Urothelium cell line (cell line): Measurements from ENCODE around the gene HM13.
"Not testable (repeated sequence)": the region's sequence is repeated elsewhere in the genome, so short reads cannot be mapped to it uniquely, and the experiment has no call there.

ENCODE experiments used
- DNase-seq: peaks from one replicate; pipeline ENCODE4 v3.0.0; 2011; ENCODE audit warnings: low spot score, mixed read lengths
- FAIRE-seq: peaks from 2 replicates; lab custom pipeline; 2011; peaks lifted over from hg19 to GRCh38; lab: Jason Lieb, UNC

The HM13 gene

DNA sequence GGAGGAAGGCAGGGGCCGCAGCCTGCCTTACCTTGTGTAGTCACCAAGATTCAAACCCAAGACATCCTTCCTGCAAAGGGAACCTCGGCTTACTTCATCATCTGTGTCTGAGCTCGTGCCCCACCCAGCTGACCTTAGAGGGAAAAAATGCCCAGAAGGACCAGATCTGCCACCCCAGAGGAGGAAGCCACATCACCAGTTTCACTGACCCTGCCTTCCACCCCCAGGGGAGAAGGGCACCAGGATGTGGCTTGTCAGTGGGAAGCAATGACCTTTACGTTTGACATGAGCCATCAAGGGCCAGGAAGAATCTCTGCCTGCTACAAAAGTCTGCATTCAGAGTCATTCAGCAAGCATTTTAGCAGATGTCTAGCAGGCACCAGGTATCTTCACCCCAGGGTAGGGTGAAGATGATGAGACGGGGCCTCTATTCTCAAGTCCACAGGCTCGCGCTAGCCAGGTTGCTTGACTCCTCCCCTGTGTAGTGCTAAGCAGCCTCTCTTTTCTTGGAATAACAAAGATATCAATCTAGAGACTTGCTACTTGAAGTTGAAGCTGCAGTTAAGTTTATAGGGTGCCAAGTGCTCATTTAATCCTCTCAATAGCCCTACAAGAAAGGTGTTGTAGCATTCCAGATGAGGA lies 28.1 kb downstream of the HM13 start:
- FAIRE-seq: no peak
- DNase-seq: no peak

DNA sequence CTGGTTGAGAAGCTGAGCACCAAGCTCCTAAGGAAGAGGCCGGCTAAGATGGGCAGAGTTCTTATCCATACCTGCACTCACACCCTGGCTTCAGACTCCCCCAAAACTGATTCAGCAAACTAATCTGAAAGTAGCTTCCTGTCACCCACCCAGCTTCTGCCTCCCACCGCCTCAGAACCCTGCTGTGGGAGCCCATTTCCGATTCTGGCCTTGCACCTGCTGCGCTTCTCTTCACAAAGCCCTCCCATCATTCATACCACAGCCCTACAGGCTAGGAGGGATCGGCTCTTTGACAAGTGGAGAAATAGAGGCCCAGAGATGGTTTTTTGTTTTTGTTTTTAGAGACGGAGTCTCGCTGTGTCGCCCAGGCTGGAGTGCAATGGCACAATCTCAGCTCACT lies 28.7 kb downstream of the HM13 start:
- FAIRE-seq (no peak), DNase-seq (no peak)

DNA sequence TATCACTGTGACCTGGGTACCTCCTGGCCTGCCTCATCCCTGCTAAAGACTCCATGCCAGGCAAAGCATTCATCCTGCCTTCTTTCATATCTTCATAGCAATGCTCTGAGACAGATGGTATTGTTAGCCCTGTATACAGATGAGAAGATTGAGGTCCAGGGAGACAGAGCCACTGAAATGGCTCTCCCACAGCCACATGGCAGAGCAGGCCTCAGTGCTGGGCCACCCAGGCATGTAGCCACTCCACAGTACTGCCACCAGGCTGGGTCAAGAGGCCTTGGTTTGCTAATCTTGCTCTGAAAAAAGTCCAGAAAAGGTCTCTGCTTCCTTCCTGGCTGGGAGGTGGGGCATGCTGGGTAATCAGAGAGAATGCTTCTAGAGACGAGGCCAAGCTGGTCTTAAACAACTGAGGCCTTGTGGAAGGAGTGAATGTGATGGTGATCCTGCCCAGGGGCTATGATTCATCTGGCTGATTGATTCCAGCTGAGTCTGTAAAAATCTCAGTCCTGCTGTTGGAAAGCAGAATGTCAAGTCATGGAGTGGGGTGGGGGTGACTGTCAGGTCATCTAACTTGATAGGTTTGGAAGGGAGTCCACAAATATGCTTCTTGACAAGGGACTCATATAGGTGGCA lies 29.8 kb downstream of the HM13 start:
- FAIRE-seq: no peak
- DNase-seq: no peak

DNA sequence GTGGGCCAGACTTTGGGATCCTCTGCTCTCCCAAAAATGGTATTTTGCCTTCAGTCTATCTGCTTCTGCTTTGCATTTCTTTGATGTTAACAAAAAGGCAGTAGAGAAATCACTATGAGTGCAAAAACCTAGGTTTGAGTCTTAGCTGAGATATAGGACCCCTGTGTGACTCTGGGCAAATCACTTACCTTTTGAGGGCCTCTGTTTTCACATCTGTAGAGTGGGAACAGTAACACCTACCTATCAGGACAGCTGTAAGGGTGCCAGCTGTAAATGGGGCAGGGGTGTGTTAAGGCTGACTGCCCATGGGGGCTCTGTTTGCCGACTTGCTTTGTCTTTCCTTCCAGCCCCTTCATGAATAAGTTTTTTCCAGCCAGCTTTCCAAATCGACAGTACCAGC lies 30.4 kb downstream of the HM13 start:
- no peak for FAIRE-seq

DNA sequence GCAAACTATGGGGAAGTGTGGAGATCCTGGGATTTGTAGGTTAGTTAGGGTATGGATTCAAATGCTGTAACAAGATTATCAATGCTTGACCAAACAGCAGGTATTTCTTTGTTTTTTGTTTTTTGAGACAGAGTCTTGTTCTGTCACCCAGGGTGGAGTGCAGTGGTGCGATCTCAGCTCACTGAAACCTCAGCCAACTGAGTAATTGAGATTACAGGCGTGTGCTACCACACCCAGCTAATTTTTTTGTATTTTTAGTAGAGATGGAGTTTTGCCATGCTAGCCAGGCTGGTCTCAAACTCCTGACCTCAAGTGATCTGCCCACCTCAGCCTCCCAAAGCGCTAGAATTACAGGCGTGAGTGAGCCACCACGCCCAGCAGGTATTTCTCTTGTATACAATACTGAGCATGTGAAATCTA lies 31.4 kb downstream of the HM13 start:
- not testable (repeated sequence) for DNase-seq, FAIRE-seq

More for the DNA sequence above, 30.4 kb downstream of the HM13 start:
- DNase-seq: no peak

DNA sequence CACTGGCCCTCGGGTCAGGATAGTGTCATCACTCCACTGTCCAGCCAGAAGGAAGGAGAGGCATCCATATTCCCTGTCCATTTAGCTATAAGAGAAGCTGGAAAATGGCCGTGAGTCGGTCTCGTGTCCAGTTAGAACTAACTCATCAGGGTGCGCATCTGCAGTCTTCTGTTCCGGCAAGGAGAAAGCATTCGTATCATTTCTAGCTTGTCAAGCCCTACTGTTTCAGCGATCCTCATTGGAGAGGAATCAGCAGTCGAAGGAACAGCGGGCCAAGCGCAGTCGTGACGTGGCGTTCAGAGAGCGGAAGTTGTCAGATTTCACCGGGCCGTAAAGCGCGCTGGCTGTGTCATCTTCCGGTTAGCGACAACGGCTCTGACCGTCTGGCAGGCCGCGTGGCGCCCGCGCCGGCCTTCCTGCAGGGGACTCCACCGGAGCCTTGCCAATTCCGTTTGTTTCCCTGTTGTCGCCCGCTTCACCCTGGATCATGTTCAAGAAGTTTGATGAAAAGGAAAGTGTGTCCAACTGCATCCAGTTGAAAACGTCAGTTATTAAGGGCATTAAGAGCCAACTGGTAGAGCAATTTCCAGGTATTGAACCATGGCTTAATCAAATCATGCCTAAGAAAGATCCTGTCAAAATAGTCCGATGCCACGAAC lies 32.9 kb downstream of the HM13 start:
- DNase-seq (peak; percentile 94), FAIRE-seq (peak; percentile 46)

DNA sequence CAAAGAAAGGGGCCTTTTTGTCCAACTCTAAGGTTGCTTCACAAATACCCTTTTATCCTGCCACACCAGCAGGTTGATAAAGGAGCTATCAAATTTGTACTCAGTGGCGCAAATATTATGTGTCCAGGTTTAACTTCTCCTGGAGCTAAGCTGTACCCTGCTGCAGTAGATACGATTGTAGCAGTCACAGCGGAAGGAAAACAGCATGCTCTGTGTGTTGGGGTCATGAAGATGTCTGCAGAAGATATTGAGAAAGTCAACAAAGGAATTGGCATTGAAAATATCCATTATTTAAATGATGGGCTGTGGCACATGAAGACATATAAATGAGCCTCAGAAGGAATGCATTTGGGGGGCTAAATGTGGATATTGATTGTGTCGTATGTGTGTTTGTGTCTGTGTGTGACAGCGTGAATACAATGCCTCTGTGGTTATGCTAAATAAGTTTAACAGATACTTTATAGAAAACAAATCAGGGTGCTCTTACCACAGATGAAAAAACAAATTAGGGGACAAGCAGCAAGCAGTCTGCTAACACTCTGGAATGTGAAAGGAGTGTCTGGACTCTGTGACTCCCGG lies 33.6 kb downstream of the HM13 start:
- FAIRE-seq: no peak
- DNase-seq: no peak

DNA sequence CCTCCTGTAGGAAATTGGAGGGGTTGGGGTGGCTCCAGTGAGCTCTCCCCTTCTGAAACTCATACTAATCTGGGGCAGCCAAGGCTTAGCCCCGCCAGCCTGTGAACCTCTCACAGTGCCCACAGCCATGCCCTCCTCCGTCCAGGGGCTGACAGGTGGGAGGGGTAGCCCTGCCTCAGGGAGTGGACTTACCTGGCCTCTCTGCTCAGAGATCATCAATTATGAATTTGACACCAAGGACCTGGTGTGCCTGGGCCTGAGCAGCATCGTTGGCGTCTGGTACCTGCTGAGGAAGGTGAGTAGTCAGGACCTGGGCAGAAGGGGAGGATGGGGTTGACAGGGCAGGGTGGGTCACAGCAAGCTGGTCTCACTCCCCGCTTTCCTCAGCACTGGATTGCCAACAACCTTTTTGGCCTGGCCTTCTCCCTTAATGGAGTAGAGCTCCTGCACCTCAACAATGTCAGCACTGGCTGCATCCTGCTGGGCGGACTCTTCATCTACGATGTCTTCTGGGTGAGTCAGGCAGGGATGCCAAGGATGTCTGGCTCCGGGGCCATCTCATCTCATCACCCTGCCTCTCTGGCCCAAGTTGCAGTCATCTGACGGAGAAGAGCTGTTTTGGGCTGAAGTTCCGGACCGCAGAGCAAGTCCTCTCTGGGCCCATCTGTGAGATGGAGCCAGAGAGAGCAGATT lies 34.7 kb downstream of the HM13 start:
- no peak for FAIRE-seq
- DNase-seq: no peak

DNA sequence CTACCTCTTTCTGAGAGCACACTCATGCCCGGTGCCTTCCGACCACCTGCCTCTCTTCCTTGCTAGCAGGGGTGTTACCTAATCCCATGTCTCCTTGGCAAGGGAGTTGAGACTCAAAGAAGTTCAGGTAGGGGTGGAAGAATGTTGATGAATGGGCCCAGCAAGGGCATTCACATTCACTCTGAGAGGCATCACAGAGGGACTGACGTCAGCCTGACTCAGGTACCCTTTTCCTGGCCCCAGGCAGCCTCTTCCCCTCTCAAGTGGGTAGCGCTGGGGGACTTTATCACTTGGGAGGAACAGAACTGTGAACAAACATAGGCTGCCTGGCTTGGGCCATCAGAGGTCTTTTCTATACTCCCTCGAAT lies 35.3 kb downstream of the HM13 start:
- DNase-seq (no peak), FAIRE-seq (no peak)

DNA sequence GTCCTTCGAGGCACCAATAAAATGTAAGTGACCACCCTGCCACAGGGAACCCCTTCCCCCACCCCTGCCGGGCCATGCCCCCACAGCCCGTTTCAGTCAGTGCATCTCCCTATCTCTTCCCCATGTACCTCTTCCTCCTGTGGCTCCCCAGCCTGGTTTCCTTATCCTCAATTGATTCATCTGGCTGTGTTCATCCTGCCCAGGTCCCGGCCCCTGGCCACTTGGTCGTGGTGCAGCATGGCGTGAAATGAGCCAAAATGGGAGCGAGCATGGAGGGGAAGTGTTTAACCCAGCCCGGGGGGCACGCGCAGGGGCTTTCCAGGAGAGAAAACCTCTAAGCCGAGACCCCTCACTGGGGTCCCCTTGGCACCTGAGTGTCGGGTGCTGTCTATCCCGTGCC lies 35.9 kb downstream of the HM13 start:
- no peak for DNase-seq
- no peak for FAIRE-seq

DNA sequence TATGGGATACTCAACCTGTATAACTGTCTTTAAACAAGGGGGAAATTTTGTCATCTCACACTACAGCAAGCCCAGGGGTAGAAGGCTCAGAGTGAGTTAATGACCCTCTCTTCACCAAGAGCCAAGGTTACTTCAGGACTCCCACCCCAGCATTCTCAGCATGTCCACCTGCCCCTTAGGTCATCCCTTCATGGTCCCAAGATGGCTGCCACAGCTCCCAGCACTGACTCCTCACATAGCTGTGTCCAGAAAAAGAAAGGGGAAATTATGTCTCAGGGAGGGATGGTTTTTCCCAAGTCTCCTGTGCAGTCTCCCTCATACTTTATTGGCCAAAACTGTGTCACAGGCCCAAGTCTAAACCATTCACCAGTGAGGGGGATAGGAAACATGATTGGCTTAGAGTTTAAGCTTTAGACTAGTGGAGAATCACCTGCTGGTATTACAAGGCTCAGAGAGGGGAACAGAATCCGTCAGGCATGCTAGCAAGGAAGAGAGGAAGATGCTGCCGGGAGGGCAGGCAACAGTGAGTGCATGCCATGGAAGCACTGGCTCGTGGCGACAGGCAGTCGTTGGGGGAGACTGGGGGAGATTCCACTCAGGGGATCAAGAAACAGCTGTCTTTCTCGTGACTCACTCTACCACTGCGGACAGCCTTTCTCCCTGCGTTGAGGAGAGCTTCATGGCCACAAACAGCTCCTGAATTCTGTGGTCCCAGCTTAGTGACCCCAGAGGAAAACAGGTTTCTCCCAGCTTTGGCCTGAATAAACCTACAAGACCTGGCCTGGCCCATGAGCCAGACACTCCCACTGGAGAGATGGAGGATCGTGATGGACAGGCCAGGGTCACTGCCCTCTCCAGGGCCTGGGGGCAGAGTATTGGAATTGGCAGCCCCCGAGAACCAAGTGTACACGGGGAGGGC lies 37.2 kb downstream of the HM13 start:
- FAIRE-seq: no peak
- no peak for DNase-seq

DNA sequence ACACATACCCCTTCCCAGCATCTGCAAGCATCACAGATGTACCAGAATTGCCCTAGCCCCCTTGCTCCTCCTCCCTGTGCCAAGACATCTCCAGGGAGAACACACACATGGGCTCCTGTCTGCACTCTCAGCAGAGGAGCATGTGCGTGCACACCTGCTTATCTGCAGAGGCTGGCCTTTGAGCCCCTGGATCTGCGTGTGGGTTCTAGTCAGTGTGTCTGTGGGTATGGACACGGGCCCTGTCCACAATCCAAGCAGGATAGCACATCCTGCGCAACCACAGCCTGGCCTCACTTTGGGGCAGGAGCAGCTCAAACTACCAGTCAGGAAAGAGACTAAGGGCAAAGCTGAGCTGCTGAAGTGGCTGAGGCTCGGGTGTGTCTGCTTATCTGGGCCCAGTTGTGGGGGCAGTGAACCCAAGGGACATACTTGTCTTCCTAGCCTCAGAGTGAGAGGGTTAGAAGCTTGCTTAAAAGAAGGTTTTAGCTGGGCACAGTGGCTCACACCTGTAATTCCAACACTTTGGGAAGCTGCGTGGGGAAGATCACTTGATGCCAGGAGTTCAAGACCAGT lies 41.0 kb downstream of the HM13 start:
- no peak for FAIRE-seq
- no peak for DNase-seq

DNA sequence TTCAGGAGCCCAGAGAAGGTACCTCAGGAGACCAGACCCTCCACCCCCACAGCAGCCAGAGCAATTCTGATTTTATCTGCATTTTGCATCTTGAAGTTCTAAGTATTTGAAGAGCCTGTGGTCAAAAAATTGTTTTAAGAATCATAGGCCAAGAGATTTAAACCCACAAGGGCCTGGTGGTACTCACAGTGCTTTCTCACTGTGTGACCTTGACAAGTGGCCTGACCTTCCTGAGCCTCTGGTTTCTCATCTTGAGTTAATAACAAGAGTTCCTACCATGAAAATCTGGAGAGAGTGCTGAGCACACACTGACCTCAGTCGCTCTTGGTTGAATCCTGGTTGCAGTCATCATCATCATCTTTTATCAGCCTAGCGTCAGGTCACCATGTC lies 45.5 kb downstream of the HM13 start:
- DNase-seq (no peak), FAIRE-seq (no peak)

DNA sequence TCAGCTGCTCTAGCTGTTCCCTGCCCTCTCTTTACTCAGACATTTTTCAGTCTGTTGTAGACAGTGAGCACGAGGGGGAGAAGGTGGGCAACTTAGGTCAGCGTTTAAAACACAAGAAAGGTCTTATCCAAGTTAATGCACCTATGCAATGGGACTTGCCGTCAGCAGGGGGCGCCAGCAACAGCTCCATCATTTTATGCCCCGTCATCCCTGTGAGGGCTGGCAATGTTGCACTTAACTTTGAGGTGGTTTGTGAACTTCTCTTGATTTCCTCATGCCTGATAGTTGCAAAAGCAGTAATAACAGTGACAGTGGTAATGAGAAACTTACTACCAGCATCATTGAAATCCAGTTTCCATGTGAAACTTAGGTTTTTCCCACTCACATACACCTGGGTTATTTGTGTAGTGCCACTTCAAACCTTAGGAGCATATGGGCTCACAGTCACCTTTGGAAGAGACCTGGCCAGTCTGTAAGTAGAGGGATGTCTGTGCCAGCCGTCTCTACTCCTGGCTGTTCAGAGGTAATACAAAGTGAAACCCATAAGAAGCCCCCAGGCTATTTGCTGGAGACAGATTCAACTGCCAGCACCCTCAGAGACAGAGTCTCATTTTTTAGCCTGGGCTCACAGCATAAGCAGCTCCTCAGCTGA lies 46.0 kb downstream of the HM13 start:
- FAIRE-seq: peak; percentile 68

DNA sequence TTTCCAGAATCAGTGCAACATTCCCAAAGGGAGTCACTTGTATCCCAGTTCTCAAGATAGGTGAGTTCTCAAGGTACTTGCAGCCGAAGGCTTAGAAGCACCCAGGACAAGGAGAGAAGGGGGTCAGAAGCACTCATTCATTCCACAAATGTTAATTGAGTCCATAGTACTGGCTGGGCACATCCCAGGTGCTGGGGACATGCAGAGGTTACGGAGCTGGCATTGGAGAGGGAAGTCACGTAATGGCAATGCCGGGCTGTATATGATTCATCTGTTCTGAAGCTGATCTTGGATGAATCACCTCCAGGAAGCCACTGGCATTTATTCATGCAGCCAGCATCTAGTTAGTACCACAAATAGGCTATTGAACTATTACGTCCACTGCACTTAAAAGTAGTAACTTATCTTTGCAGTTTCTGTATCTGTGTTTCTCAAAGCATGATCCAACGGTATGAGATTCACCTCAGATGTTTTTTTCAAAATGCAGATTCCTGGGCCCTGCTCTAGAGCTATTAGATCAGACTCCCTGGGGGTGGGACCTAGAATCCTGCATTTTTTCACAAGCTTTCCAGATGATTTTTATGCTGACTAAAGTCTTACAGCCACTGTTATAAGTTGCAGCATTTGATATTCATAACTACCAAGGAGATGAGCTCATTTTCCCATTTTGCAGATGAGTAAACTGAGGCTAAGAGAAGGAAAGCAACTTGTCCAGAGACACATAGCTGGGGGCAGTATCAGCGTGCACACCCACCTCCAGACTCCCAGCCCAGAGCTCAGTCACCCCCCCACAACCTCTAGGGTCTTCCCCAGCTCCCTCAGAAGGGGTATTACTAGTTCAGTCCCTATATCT lies 46.7 kb downstream of the HM13 start:
- FAIRE-seq (peak; percentile 46), DNase-seq (peak; percentile 93)

More for the DNA sequence above, 46.0 kb downstream of the HM13 start:
- DNase-seq: peak; percentile 80

DNA sequence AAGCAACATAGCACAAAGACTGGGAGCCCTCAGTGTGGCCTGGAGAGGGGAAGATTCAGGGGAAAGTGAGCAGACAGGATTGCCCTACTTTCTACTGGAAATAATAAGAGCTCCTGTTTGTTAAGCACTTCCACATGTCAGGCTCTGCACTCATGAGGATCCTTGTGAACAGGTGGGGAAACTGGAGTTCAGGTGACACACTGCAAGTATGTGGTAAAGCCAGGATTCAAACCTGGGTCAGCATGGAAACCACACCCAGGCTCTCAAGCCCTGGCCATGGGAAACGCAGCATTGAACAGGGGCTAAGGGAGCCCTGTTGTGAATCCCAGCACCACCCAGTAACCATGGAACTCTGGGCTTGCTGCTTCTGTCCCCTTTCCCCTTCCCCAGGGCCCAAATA lies 48.0 kb downstream of the HM13 start:
- no peak for DNase-seq
- FAIRE-seq: no peak

DNA sequence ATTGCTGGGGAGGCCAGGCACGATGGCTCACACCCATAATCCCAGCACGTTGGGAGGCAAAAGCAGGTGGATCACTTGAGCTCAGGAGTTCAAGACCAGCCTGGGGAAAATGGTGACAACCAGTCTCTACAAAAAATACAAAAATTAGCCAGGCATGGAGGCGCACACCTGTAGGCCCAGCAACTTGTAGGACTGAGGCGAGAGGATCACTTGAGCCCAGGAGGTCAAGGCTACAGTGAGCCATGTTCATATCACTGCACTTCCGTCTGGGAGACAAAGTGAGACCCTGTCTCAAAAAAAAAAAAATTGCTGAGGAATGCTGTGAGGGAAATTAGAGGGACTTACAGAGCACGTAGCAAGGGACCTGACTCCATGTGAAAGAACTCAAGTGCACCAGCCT lies 50.0 kb downstream of the HM13 start:
- DNase-seq (no peak), FAIRE-seq (no peak)

DNA sequence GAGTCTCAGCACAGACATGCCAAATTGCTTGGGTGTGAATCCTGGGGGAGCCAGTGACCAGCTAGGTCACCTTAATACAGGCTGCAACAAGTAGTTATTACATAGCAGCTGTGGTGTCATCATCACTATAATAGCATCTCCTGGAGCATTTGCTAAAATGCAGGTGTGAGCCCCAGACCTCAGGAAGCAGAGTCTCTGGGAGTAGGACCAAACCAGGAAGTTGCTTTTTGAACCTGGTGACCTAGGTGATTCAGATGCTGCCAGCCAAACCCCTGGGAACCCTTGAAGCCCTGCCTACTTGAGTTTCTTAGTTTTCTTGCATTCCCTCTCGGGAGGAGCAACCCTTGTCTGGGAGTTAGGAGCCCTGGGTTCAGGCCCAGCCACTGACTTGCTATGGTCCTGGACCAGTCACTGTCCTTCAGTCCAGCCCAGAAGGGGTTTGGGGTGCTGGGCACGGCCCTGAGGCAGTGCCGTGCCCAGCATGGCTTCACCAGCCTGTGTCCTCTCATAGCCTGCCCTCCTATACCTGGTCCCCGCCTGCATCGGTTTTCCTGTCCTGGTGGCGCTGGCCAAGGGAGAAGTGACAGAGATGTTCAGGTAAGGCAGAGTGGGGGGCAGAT lies 51.6 kb downstream of the HM13 start:
- FAIRE-seq (no peak), DNase-seq (no peak)
